Mononuclear cell (primary cell): ENCODE data around the gene EDAR. TPM values are rescaled to one million over a fixed set of nuclear protein-coding genes. Genes with fewer than 3 reads are reported as not detected.

Experiments used
- H3K27me3 ChIP-seq: 2 replicates; pipeline ENCODE4 v1.6.0; 2011; ENCODE audit warnings: low read length, control low read depth; ENCODE audit not compliant: insufficient read depth
- H3K4me1 ChIP-seq: 2 replicates; pipeline ENCODE4 v1.5.1; 2011; ENCODE audit warnings: mild to moderate bottlenecking, low read length, control low read depth; ENCODE audit not compliant: insufficient read depth
- H3K4me3 ChIP-seq: 2 replicates; pipeline ENCODE4 v1.5.1; 2011; ENCODE audit warnings: mild to moderate bottlenecking, low read length, moderate library complexity
- H3K9me3 ChIP-seq: 2 replicates; pipeline ENCODE4 v1.5.1; 2011; ENCODE audit warnings: low read depth, mild to moderate bottlenecking, control low read depth, low read length
- total RNA-seq: library from RNA; depleted of rRNA; stranded (reverse); fragments of >200 nt; gene quantifications from one replicate; pipeline ENCODE4 v1.2.3, GENCODE V29; 2012

The EDAR gene
- total RNA-seq, 1 donor, result 2.5 TPM

DNA sequence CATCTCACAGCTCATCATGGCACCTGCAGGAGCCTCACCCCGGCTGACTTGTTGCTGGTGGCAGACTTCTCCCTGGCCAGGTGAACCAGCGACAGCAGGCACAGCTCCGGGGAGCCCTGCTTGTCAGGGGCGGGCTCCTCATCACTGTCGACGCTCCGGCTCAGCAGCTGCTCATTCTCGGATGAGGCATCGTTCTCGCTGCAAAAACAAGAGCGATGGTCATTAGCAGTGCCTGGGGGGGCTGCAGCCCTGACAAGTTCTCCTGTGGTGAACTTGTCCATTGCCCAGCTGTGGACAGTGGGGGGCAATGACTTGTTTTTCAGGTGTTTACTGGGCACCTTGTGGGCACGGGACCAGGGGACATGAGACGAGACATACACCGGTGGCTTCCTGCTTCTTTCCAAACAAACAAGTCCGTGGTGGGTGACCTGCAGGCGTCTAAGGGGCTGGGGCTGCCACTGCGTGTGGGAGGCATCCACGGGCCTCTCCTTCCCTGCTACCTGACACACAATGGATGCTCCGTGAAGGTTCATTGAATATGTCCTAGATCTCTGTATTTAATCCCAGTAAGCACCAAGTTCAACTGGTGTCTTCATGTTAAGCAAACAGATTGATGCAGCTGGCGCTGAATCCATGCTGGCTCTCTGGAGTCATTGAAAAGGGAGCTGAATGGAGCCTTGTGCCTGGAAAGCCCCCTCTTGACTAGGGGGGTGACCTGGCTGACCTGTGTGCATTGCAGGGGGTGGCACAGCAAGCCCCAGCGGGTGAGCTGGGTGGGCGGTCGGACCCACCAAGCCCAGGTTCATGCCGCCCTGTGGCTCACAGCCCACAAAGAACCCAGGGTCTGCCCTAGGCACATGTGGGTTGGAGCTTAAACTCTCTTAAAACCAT lies 81.0 kb downstream of the EDAR start:
- Histone ChIP-seq H3K4me1 (no peaks in the 10 kb centered on the region), H3K27me3 (no peaks in the 10 kb centered on the region), H3K4me3 (no peak overlapping the region), H3K9me3 (no peaks in the 10 kb centered on the region)

GRCh38 chr2:108906403-108907077 lies 82.5 kb downstream of the EDAR start:
- Histone ChIP-seq H3K27me3 (no peaks in the 10 kb centered on the region), H3K9me3 (no peaks in the 10 kb centered on the region), H3K4me3 (no peak overlapping the region), H3K4me1 (no peaks in the 10 kb centered on the region)

GRCh38 chr2:108905906-108906305 lies 83.1 kb downstream of the EDAR start:
- Histone ChIP-seq H3K9me3 (peaks cover 3% of the 10 kb centered on the region), H3K27me3 (no peaks in the 10 kb centered on the region), H3K4me3 (no peak overlapping the region), H3K4me1 (no peaks in the 10 kb centered on the region)

DNA sequence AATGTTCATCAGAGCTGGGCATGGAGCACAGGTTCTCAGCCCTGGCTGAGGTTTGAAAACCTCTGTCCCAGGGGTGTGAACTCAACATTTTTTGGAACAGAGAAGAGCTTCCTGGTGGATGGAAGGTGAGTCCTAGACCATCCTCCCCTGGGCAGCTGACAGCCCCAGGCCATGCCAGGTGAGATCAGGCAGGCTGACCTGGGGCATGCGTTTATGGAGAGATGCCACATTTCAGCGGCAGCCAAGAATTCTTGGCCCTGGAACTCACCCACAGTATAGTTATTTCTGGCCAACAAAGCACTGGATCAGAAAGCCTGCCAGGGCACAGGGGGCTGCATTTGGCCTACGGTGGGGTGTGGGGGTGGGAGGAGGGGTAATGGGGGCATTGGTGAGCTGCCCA lies 83.8 kb downstream of the EDAR start:
- Histone ChIP-seq H3K9me3 (peaks cover 7% of the 10 kb centered on the region), H3K27me3 (no peaks in the 10 kb centered on the region), H3K4me3 (no peak overlapping the region), H3K4me1 (no peaks in the 10 kb centered on the region)

DNA sequence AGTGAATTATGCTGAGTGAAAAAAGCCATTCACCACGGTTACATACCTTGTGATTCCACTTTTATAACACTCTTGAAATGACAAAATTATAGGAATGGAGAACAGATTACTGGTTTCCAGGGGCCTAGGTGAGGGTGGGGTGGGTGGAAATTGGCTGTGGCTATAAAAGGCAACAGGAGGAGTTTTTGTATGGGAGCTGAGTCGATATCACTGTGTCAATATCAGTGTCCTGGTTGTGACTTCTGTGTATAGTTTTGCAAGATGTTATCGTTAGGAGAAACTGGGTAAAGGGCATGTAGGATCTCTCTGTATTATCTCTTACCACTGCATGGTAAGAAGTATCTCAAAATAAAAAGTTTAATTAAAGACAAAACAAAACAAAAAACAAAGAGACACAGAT lies 84.3 kb downstream of the EDAR start:
- H3K9me3 ChIP-seq, result peaks cover 7% of the 10 kb centered on the region
- no peaks in the 10 kb centered on the region for H3K4me1 ChIP-seq
- H3K27me3 ChIP-seq, result no peaks in the 10 kb centered on the region
- H3K4me3 ChIP-seq, result no peak overlapping the region

GRCh38 chr2:108898315-108899082 lies 90.5 kb downstream of the EDAR start:
- no peak overlapping the region for H3K4me3 ChIP-seq
- H3K9me3 ChIP-seq, result peaks cover 7% of the 10 kb centered on the region
- H3K4me1 ChIP-seq, result no peaks in the 10 kb centered on the region
- no peaks in the 10 kb centered on the region for H3K27me3 ChIP-seq

DNA sequence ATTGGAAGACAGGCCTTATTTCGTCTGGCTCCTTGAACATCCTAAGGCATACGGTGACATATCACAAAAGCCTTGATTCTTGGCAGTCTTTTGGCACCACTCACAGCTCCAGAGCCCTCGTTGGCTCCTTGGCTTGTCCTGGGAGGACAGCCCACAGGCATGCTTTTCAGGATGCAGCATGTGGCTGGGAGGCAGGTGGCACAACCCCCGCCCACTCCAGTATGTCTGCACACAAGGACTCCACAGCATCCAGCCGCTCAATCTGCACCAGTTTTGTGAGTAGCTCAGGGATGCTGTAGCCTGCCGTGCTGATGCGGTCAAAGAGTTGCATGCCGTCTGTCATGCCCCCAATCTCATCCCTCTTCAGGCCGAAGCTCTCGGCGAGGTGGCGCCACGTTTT lies 92.3 kb downstream of the EDAR start:
- H3K9me3 ChIP-seq, result peaks cover 7% of the 10 kb centered on the region
- H3K4me1 ChIP-seq, result no peaks in the 10 kb centered on the region
- H3K27me3 ChIP-seq, result no peaks in the 10 kb centered on the region
- no peak overlapping the region for H3K4me3 ChIP-seq

DNA sequence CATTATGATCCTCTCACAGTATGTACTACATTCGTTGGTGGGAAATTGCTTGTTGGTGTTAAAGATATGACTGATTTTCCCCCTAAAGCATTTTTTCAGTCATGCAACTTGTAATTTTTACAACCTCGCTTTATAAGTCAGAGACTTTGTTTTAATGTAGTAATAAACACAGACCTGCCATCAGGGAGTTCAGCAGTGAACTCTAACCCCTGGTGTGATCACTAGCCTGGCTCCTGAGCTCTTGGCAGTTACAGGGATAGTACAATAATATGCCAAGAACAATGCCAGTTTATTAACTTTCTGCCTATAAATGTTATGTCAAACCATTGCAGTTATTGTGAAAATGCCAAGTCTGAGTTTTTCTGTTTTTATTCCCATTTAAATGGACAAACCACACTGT lies 93.8 kb downstream of the EDAR start:
- H3K4me3 ChIP-seq, result no peak overlapping the region

DNA sequence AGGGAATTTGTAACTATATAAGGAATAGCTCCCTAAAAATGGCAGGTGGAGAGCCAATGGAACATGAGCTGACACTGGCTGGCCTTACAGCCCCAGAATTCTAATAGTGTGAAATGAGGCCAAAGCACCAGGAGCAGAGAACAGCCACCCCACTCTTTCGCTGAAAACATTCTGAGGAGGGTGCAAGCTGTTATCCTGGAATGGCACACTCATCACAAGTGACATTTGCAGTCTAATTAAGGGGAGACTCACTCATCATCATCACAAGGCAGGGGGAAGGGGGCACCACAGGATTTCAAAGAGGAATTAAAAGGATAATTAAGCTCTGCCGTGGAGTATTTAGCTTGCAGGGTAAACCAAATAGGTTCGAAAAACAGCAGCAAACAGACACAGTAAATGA lies 94.3 kb downstream of the EDAR start:
- no peaks in the 10 kb centered on the region for H3K27me3 ChIP-seq
- H3K4me3 ChIP-seq, result no peak overlapping the region
- no peaks in the 10 kb centered on the region for H3K4me1 ChIP-seq
- peaks cover 17% of the 10 kb centered on the region for H3K9me3 ChIP-seq

More for the DNA sequence above, 93.8 kb downstream of the EDAR start:
- no peaks in the 10 kb centered on the region for H3K27me3 ChIP-seq
- peaks cover 13% of the 10 kb centered on the region for H3K9me3 ChIP-seq
- H3K4me1 ChIP-seq, result no peaks in the 10 kb centered on the region

DNA sequence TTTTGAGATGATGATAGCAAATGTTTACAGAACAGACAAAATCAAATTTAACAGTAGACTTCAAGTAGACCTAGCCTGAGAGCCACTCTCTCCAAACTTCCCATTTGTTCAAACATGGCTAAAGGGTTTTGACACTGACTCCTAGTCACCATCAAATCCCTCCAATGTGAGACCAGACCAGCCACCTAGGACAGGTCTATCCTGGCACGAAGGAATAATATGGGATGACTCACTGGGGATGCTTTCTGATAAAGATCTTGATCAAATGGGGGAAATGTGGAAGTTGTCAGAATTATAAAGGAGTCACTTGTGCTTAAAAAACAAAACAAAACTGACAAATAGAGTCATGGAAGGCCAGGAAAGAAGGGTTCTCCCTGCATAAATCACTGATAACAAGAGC lies 95.7 kb downstream of the EDAR start:
- Histone ChIP-seq H3K4me1 (no peaks in the 10 kb centered on the region), H3K4me3 (no peak overlapping the region), H3K9me3 (peaks cover 27% of the 10 kb centered on the region), H3K27me3 (no peaks in the 10 kb centered on the region)

- Histone ChIP-seq H3K9me3 (peaks cover 27% of the 10 kb centered on the region), H3K27me3 (no peaks in the 10 kb centered on the region), H3K4me3 (no peak overlapping the region), H3K4me1 (no peaks in the 10 kb centered on the region)
Observed at GRCh38 chr2:108889907-108890306, 99.1 kb downstream of the EDAR start.

GRCh38 chr2:108884619-108885018 lies 104.4 kb downstream of the EDAR start:
- no peak overlapping the region for H3K4me3 ChIP-seq
- H3K4me1 ChIP-seq, result no peaks in the 10 kb centered on the region
- H3K9me3 ChIP-seq, result peaks cover 8% of the 10 kb centered on the region
- H3K27me3 ChIP-seq, result no peaks in the 10 kb centered on the region

DNA sequence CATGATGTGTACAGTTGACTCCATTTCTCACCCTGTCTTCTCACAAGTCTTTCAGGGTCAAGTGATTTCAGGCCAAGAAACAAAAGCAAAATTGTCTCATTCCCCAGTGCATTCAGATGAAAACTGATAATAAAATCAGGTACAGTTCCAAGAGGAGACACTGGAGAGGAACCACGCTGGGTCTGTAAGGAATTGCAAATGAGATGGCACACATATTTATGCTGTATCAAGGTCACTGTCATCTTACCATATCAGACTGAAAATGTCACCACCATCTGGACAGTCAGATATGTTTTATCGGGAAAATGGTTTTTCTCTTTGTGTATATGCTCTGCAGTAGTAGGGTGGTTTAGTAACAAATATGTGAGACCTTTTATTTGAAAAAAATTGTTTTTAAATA lies 110.7 kb downstream of the EDAR start:
- H3K27me3 ChIP-seq, result no peaks in the 10 kb centered on the region
- no peaks in the 10 kb centered on the region for H3K4me1 ChIP-seq
- H3K9me3 ChIP-seq, result no peaks in the 10 kb centered on the region
- H3K4me3 ChIP-seq, result no peak overlapping the region

GRCh38 chr2:108877506-108877905 lies 111.5 kb downstream of the EDAR start:
- no peaks in the 10 kb centered on the region for H3K4me1 ChIP-seq
- H3K4me3 ChIP-seq, result no peak overlapping the region
- no peaks in the 10 kb centered on the region for H3K27me3 ChIP-seq
- H3K9me3 ChIP-seq, result no peaks in the 10 kb centered on the region

- peaks cover 15% of the 10 kb centered on the region for H3K9me3 ChIP-seq
- no peak overlapping the region for H3K4me3 ChIP-seq
- no peaks in the 10 kb centered on the region for H3K27me3 ChIP-seq
- H3K4me1 ChIP-seq, result no peaks in the 10 kb centered on the region
Observed at GRCh38 chr2:108870069-108870644, 118.9 kb downstream of the EDAR start.
